ENCODE results near the gene HGF. TPM values are rescaled to one million over a fixed set of nuclear protein-coding genes. Genes with fewer than 3 reads are reported as not detected.
"Not testable (repeated sequence)": the region's sequence is repeated elsewhere in the genome, so short reads cannot be mapped to it uniquely, and the experiment has no call there.

HGF gene
- total and polyA plus RNA-seq, 2 of the 8 experiments (the other 6 are each of a cell fraction or from before 2014, with no cell fraction given), result 0.05 to 0.60 TPM

DNA sequence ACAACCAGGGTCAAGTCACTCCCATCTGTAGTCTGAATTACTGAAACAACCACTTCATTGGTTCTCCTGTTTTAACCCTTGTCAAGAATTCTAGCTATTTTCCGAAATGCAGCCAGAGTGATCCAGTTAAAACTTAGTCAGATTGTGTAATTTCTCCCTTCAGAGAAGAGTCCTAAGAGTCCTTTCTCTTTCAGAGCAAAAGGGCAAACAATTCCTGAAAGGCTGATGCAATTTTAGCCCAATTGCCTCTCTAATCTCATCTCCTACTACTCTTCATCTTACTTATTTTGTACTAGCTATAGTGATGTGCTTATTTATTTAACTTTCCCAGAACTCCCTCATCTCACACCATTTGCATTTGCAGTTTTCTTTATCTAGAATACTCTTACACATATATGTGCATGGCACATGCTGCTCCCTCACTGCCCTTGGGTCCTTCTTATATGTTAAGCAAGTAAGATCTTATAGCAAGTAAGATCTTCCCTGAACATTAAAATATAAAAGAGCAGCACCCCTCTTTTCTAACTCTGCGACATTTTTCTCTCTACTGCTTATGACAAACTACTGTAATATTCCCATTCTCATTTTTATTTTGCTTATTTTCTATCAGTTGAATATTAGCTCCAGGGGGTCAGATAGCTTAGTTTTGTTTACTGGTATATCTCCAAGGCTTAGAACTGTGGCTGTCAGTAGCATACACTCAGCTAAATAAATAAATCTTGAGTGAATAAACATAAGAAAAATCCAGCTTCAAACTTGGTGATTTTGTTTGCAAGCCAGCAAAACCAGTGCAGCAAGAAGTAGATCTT, 44.6 kb downstream of the HGF start (continued):
- TF ChIP-seq NANOG (IDR thresholded peaks at IDR 0.05; ENCODE audit: insufficient read depth, low read depth, low read length, poor library complexity, severe bottlenecking), result no peak
- TF ChIP-seq EZH2 (IDR thresholded peaks at IDR 0.05; ENCODE audit: low read depth, low read length, severe bottlenecking), result no peak
- TF ChIP-seq EP300 (IDR thresholded peaks at IDR 0.05; ENCODE audit: borderline replicate concordance in 1 of 2, low read depth in 2 of 2, low read length in 2 of 2), result no peak
- TF ChIP-seq CTBP2 (IDR thresholded peaks at IDR 0.05; ENCODE audit: borderline replicate concordance, insufficient read depth, insufficient read length, low read length), result no peak
- TF ChIP-seq KDM4A (IDR thresholded peaks at IDR 0.05; ENCODE audit: low read depth, low read length, severe bottlenecking), result no peak

DNA sequence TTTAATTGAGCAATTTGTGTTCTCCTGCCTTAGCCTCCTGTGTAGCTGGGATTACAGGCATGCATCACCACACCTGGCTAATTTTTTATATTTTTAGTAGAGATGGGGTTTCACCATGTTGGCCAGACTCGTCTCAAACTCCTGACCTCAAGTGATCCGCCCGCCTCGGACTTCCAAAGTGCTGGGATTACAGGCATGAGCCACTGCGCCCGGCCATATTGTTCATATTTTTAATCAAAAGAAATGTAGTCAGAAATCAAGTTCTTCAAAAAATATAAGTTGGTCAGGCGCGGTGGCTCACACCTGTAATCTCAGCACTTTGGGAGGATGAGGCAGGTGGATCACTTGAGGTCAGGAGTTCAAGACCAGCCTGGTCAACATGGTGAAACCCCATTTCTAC, 47.6 kb downstream of the HGF start:
- H3K4me1 ChIP-seq (replicated peaks in 1 of 4; ENCODE audit: control insufficient read depth in 3 of 4, insufficient read depth in 4 of 4, low read length in 3 of 4); H3K79me1 ChIP-seq (ENCODE audit: low read depth, low read length); H2AK5ac ChIP-seq (ENCODE audit: low read depth, low read length); H3K36me3 ChIP-seq (ENCODE audit: control insufficient read depth in 2 of 4, insufficient read depth in 4 of 4, low read length in 3 of 4); H2BK120ac ChIP-seq (replicated peaks; ENCODE audit: low read depth, low read length); CTCF ChIA-PET (ENCODE audit: partially characterized antibody); H3K56ac ChIP-seq (replicated peaks; ENCODE audit: insufficient read length, low read depth, low read length); H3K23me2 ChIP-seq (ENCODE audit: low read depth, low read length); H3K79me2 ChIP-seq (ENCODE audit: control insufficient read depth in 1 of 2, insufficient read depth in 2 of 2, low read length in 2 of 2); H3K9me3 ChIP-seq (ENCODE audit: insufficient read depth in 2 of 2, low read depth in 1 of 2, low read length in 1 of 2); H3K9ac ChIP-seq (replicated peaks in 1 of 4; ENCODE audit: extremely low read depth in 1 of 4, low read depth in 3 of 4, low read length in 3 of 4); H3K27me3 ChIP-seq (replicated peaks in 1 of 4; ENCODE audit: control insufficient read depth in 3 of 4, extremely low read depth in 1 of 4, insufficient read depth in 3 of 4, low read length in 3 of 4); H4K91ac ChIP-seq (replicated peaks; ENCODE audit: insufficient read length, low read length); H4K5ac ChIP-seq (ENCODE audit: insufficient read length, low read depth, low read length); H3K27ac ChIP-seq (ENCODE audit: low read depth, low read length); H2BK20ac ChIP-seq (ENCODE audit: low read length); H3K18ac ChIP-seq (ENCODE audit: extremely low read depth, low read length); H3K4ac ChIP-seq (replicated peaks; ENCODE audit: insufficient read length, low read depth, low read length); H3K14ac ChIP-seq (ENCODE audit: insufficient read length); DNase-seq (ENCODE audit: low read depth in 1 of 2, low spot score in 2 of 2); H3K4me2 ChIP-seq (ENCODE audit: insufficient read depth in 1 of 2, low read depth in 2 of 2, low read length in 2 of 2); H2AFZ ChIP-seq (ENCODE audit: low read length); H2BK5ac ChIP-seq (ENCODE audit: low read depth, low read length); FAIRE-seq; H2BK12ac ChIP-seq (ENCODE audit: low read depth, low read length); POLR2A ChIA-PET (ENCODE audit: partially characterized antibody); H3K4me3 ChIP-seq (ENCODE audit: extremely low read depth in 1 of 4, insufficient read depth in 2 of 4, low read depth in 3 of 4, low read length in 4 of 4); H3K23ac ChIP-seq (ENCODE audit: insufficient read length); H4K8ac ChIP-seq (ENCODE audit: extremely low read depth, insufficient read depth, low read length); H2BK15ac ChIP-seq (ENCODE audit: low read length); H4K20me1 ChIP-seq (replicated peaks in 1 of 2; ENCODE audit: control insufficient read depth in 1 of 2, insufficient read depth in 2 of 2, low read length in 2 of 2): not testable (repeated sequence)
- 95% methylated on average over 8 of the region's 8 CpGs; no CpG with 5 or more reads in 1 of the 2 experiments for WGBS, 2 experiments (ENCODE audit: extremely low coverage in 1 of 2, insufficient coverage in 1 of 2, insufficient read length in 1 of 2, insufficient replicate concordance in 2 of 2, low coverage in 1 of 2, low lambda C conversion rate in 2 of 2, missing lambda C conversion rate in 1 of 2)
